ENCODE results near the gene SLC9A6.
"Not testable (repeated sequence)": the region's sequence is repeated elsewhere in the genome, so short reads cannot be mapped to it uniquely, and the experiment has no call there.

SLC9A6 gene

DNA sequence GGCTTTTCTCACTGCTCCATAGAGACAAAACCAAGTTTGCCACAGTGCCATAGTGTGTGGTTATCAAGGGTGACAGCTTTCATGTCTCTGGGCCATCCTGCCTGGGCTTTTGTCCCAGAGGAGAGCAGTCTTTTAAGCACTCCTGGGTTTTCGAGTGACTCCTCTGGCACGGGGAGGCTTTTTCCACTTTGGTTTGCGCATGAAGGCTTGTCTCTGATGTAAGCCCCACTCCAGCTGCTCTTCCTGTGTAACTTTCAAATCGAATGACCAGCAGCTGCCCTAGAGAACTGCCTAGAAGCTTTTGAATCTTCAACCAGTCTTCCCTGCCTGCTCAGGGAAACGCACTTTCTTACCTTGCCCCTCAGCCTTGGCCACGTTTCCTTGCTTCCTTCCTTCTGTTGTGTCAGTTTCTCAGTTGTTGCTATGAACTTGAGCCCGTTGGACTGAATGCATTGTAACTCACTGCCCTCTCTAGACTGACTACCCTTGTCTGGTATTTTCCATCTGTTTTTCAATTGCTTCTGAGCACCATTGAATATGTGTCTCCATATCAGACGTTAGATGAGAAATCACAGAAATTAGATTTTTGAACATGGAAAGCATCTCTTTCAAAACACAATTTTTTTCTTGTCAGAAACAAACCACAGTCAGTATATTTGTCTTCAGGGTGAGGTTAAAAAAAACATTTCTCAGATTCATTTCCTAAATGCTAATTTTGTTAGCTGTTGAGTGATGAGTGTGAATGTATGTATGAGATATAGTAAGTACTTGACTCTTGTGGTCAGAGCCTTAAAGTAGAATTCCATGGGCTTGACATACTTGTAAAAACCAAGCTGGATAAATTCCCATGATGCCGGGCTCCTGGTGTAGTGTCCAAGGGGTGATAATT lies 45.3 kb downstream of the SLC9A6 start:
- no peak for FAIRE-seq

DNA sequence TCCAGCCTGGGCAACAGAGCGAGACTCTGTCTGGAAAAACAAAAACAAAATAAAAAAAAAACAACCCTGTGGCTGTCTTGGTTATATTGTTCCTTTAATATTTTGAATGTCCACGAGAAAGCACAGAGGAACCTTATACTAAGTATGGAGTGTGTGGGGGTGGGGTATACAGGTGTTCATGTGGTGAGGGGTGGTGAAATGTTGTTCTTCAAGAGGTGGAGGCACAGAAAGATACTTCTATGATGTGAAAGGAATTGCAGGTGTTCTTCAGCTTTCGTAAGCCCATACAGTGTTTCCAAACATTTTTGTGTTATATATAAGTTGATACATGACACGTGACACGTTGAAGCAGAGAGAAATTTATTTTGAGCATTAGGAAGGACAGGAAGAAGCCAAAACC lies 46.4 kb downstream of the SLC9A6 start:
- no peak for FAIRE-seq

DNA sequence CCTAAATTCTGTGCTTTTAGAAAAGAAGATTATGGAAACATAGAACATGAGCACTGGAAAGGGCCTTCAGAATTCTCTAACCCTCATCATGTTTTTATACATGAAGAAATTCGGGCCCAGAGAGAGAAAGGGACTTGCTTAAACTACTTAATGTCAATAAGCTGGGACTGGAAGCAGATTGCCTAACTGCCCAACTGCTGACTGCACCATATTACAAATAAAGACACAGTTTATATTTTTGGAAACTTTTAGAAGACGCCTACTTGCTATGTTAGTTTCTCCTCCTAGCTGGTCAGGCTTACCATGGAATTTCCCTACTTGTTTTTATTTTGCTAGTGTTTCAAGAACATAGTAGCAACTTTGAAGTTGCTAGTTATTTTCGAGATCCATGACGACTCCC lies 47.1 kb downstream of the SLC9A6 start:
- FAIRE-seq, result no peak

DNA sequence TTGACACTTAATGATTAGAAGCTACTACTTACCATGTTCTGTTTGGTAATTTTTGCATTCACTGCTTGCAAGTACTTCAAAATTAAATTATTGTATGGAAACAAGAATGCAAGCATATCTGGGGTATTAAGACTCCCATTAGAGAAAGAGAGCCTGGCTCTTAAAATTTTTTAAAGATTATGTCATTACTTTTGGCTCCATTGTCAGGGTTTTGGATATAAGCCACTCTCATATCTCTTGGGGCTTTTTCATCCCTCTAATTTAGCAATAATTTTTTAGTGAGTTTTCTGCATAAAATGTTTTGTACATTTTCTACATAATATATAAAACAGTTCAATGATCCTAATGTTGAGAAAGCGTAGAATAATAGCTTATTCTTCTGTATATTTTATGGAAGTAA lies 49.4 kb downstream of the SLC9A6 start:
- no peak for FAIRE-seq

DNA sequence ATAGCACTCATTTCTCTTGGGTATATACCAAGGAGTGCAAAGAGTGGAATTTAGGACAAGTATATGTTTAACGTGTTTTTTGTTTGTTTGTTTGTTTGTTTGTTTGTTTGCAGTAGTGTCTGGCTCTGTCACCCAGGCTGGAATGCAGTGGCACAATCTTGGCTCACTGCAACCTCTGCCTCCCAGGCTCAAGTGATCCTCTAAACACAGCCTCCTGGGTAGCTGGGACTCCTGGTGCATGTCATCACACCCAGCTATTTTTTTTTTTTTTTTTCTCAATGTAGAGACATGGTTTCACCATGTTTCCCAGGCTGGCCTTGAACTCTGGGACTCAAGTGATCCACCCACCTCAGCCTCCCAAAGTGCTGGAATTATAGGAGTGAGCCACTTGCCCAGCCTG lies 50.4 kb downstream of the SLC9A6 start:
- no peak for FAIRE-seq

DNA sequence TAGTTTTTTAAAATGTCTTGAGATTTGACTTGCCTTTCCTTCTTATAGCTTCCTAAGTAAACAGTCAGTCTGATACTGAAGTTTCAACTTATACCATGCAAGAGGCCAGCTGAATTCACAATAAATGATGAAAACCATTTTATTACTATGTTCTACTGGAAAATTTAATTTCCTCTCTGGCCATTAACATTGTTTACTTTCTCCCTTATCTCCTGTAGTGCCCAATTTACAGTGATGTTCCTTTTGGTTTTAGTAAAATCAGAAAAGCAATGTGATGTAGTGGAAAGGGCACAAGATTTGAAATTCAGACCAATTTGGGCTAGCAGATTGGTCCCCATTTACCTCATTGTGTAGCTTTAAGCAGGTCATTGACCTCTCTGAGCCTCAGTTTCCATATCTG lies 54.2 kb downstream of the SLC9A6 start:
- no peak for FAIRE-seq

DNA sequence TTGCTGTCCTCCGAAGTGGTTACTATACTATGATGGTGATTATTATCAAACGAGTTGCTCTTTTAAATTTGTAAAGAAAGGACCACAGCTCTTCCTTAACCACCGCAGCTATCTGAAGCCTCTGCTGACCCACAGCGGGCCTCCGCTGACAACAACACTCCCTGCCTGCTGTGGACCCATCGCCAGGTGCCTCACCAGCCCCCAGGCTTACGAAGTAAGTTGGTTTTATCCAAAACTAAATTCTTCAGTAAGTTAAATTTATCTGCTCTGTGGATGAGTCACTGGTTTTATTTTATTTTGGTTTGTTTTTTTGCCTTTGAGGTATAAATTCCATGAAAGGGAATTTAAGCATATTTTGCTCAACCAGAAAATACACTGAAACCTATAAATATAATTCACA lies 54.7 kb downstream of the SLC9A6 start:
- FAIRE-seq, result no peak

DNA sequence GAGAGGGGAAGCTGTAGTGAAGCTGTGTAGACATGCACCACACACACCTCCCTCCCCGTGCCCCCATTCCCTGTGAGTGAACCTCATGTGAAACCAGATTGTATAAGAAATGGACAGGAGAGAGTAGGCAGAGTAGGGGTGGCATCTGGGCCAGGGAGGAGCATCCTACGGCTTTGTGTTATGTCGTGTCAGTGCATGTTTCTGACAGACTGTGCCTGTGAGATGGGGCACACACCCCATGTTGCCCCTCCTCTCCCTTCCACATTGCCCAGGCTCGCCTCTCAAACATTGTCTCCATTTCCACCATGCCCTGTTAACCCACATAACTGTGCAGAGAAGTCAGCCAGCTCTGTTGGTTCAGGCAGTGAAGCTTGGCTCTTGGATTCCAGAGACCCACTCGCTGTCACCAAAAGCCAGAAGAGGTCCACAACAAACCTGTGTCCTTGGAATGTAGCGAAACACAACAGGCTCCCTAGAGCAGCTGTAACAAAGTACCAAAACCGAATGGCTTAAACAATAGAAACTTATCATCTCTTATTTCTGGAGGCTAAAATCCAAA lies 56.1 kb downstream of the SLC9A6 start:
- no peak for FAIRE-seq

DNA sequence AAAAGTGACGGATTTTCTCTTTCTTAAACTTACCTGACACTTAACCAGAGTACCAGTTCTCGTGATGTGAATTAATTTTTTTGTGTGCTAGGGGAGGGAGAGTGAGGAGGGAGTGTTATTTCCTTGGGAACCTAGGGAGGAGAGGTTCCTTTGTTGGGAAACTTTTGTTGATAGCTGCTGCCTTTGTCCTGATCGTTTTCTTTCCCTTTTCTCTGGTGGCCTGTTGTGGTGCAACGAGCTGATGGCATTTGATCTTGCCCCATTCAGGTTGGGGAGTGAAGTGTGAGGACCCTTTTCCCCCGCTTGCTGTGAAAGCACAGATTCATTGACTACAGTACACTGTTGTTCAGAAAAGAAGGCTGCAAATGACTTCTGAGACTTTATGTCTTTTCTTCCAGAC lies 59.8 kb downstream of the SLC9A6 start:
- FAIRE-seq, result no peak

DNA sequence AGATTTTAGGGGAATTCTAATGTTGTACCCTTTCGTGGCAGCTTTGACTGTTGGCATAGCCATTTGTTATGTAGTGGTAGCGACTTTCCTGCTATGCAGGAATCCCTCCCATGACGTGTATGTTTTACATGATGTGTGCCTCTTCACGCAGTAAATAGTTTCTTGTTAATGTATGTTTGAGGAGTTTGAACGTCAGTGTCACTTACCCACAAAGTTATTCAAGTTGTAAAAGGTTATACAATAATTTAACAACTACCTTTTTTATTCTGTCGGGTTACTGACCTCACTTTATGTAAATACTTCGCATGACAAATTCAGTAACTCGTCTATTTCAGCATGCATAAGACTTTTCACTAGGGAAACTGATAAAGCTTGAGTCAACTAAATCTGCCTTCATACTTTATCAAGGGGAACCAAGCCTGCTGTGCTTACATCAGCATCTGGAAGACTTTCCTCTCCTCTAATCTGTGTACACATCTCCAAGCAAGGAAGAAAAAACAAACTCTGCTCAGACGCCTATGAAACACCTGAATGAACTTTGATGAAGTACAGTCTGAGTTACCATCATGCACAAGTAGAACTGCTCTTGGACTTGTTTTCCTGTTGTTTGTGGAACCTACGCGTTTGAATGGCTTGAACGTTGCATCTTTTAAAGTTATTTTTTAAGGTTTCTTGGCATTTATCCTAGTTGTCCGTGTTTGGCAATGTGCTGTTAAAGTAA lies 61.2 kb downstream of the SLC9A6 start:
- FAIRE-seq, result no peak

DNA sequence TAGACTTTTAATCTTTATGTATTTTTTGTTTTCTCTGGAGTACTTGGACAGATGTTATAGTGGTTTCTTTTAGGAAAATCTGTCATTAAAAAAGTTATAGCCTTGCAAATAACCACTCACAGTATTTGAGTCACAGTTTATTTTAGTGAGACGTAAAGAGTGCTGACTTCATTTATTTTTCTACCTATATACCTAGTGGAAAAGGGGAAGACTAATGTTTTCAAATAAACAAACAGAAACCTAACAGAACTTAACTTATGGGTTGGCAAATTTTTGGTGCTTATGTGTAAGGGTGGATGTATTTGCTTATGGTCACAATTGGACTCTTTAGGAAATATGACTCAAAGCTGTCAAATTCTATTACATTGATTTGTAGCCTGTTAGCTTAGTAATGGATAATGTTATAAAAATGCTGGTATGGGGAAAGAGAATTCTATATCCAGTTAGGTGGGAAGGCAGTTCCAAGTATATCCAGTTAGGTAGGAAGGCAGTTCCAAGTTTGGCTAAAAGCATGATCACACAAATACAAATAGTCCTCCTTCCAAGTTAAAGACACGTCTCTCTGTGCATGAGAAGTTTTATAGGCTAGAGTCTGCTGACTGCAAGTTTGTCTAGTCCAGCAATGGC lies 61.9 kb downstream of the SLC9A6 start:
- FAIRE-seq, result no peak

DNA sequence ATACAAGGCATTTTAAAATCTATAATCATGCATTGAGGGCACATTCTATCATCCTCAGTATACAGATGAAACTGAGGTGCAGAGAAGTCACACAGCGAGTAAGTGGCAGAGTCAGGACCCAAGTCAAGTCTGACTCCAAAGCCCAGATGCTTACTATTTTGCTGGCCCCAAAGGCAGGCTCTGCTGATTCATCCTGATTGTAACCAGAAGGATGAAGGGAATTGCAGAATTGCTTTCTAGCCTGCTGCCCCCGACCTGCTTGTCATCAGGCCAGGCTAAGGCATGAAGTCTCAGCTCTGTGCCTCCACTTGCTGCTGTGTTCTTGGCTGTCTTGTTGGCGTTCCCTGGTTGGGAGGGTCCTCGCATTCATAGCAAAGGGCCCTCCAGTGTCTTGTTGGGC lies 62.7 kb downstream of the SLC9A6 start:
- no peak for FAIRE-seq

DNA sequence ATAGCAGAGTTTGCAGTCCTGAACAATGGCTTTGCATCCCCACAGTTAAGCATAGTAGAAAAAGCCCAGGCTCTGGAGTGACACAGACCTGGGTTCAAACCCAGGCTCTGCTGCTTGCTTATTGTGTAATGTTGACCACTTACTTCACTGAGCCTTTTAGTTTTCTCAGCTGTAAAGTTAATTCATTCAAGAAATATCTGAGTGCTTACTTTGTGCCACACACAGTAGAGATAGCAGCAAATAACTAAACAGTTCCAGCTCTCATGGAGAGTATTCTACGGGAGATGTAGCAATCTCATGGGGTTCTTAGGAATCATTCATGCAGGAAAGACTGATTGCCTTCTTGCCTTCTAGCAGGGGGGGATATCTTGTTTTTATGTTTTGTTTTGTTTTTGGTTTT lies 63.2 kb downstream of the SLC9A6 start:
- no peak for FAIRE-seq

DNA sequence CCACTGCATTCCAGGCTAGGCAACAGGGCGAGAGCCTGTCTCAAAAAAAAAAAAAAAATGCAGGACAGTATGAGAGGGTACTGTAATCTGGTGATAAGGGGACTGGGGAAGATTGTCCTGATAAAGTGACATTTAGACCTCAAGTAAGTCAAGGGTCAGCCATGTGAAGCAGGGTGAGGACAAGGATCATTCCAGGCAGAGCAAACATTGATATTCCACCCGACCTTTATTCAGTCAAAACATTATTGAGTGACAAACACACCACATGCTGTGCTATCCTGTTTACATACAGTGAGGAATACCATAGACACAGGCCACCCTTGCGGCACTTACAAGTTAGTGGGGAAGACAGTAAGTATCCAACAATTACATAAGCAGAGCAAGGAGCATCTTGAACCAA lies 64.4 kb downstream of the SLC9A6 start:
- no peak for FAIRE-seq

DNA sequence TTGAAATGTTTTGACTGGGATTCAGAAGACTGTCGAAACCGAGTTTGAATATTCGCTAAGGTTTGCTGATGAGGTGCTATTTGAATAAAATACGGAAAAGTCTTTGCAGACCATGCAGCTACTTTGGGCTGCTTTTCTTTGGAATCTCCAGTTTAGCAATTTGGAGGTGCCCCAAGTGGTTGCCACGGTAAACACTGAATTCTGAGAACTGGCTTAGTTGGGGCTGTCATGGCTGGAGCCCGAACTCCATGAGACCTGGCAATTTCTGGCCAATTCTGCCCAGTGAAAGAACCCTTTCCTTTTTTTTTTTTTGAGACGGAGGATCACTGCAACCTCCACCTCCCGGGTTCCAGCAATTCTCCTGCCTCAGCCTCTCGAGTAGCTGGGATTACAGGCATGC lies 65.6 kb downstream of the SLC9A6 start:
- FAIRE-seq, result not testable (repeated sequence)

DNA sequence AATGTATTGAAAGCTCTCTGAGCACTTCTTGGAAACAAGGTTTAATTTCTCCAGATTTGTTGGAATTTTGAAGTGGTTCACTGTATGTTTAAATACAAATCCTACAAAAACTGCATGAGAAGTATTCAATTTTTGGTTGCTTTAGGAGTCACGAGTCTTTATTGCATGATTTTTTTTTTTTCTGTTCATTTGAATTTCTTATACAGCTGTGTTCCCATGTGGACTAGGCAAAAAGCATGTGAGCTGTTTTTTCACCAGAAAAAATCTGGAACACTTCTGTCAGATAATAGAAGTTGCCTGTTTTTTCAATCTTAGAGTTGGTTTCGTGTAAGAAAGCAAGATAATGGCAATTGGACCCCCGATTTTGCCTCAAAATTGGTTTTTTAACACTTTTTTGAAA lies 66.4 kb downstream of the SLC9A6 start:
- FAIRE-seq, result no peak

DNA sequence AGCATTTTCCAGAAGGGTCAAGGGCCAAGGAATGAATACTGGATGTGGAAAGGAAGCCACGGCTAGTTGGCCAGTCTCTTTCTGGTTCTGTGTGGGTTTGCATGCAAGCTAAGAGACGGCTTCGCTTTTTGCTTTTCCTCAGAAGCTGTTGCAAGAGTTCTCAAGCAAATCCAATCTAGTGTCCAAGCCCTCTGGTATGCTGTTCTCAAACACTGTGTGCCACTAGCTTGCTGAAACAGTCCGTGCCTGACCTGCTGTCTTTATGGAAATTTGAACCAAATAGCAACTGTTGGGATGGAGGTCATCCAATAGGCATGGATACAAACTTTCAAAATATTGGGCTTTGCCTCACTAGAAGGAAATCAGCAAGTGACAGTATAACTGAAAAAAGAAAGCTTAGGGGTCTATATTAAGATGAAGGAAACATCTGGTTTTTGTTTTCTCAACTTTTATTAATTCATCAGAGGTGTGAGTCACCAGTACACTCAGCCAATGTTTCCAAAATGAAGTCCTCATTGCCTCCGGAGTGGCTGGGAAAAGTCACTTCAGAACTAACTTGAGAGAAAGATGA lies 70.5 kb downstream of the SLC9A6 start:
- FAIRE-seq, result no peak

DNA sequence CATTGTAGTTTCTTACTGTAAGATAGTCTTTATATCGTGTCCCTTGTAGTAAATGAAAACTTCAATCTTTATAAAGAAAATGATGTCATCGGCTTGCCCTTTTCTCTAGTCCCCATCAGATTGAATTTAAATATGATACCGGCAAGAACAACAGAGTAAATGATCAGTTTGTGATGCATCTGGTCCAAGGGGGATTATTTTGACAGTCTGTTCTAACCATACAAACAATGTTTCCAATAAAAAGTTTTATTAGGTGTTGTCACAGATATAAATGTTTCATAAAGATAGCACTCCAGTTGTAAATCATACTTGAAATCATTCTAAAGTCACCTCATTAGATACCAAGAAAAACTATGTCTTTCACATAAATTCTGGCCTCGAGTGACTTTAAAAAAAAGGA lies 72.3 kb downstream of the SLC9A6 start:
- FAIRE-seq, result no peak

DNA sequence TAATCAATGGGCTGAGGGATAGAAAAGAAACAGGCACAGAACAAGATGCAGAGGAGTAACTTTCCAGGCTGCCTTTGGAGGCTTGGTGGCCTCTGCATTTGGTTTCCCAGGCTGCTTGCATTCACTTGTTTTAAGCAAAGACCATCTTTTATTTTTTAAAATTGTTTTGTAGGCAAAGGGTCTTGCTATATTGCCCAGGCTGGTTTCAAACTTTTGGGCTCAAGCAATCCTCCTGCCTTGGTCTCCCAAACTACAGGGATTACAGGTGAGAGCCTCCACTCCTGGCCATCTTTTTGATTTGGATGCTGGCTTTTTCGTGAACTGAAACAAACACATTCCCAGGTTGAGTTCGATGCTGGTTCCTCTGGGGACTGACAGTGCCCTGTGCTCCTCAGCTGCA lies 74.1 kb downstream of the SLC9A6 start:
- FAIRE-seq, result no peak

DNA sequence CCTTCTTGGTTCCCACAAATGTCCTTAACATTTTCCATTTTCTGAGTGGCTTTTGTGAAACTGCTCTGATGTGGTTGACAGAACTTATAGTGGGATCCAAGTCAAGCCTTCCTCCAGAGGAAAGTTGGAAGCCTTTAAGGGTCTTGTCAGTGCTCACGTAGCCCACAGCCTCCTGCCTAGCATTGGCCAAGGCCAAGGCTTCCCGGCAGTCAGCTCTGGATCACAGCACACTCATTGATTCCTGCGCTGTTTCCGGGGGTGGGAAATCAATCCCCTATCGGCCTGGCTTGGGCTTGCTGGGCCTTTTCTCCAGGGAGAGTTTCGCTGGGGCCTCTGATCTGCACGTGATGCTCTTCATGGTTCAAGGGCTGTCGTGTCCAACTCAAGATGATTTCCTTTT lies 76.1 kb downstream of the SLC9A6 start:
- no peak for FAIRE-seq

DNA sequence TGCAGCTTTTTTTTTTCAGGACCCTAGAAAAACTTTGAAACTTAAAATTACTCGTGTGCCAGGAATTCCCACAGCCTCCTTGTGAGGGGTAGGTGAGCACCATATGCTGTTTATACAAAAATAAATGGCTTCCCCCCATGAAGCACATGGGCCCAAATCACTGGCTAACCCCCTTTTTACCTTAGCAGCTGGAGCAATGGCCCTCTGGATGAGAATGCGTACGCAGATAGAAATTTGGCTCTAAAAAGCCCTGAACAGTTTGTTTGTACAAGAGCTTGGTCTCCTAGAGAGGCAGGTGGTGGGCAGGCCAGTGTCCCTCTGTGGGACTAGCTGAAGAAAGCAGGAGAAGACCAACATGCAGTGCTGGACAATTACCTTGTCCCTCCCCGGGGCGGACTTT lies 76.5 kb downstream of the SLC9A6 start:
- no peak for FAIRE-seq

DNA sequence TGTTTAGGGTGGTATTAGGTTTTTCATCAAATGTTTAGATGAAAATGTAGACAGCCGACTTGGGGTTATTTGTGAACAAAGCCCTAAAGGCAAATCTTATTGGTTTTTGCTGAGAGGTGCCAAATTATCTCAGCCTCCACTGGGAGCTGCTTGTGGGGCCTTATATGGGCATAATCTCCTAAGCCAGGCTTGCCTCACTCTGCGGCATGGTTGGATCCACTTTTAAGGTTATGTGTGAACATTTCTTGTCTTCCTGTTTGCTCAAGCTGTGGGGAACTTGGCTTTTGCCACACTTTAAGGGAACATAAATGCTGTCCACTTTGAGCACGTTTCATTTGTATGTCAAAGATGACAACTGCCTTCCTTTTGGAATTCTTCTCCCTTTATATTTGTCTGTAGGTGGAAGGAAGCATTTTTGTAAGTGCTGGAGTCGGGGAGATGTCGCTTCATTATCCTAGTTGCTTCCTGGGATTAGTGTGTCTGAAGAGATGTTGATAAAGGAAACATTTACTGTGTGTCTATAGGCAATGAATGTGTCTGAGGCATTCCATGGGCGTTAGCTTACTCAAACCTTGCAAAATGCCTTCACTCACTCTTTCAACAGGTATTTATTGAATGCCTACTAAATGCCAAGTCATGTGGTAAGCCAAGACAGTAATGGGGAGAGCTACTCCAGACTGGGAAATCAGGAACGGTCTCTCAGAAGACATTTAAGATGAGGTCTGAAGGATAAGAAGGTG lies 78.3 kb downstream of the SLC9A6 start:
- no peak for FAIRE-seq

DNA sequence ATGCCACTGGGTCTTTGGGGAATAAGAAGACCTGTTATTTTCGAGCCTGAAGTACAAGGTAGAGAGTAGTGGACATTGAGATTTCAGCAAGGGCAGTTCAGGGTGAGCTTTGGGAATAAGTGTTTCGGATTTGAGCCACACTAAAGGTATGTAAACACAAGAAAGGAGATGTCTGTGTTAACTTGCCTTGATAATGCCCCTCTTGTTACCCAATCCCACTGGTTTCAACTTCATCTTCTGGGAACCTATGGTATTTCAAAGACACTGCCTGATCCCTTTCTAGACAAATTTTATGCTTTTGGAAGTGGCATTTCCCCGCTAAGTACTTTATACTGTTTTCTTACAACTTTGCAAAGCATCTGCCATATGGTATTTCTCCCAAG lies 79.4 kb downstream of the SLC9A6 start:
- FAIRE-seq, result no peak

All from islet of Langerhans (tissue), 1 donor.